ENCODE data around the gene FARS2.

DNA sequence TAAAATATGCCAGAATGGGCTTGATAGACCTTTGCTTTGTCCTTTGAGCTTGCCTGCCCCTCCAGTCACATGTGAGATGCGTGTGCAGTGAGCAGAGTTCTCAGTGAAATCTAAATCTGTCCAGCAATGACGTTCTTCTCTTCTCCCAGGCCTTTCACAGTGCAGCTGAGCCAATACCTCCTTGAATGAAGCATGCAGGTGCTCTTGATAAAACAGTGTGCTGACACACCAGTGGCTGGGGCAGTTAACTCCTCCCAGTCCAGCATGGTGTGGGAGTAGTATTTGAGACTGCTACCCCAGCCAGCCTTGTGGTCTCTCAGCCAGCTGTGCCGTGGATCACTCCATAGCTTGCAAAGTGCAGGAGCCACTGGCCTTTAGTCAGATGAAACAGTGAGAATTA is 240.5 kb downstream of the FARS2 start:
- TF ChIP-seq, protein P1, sequence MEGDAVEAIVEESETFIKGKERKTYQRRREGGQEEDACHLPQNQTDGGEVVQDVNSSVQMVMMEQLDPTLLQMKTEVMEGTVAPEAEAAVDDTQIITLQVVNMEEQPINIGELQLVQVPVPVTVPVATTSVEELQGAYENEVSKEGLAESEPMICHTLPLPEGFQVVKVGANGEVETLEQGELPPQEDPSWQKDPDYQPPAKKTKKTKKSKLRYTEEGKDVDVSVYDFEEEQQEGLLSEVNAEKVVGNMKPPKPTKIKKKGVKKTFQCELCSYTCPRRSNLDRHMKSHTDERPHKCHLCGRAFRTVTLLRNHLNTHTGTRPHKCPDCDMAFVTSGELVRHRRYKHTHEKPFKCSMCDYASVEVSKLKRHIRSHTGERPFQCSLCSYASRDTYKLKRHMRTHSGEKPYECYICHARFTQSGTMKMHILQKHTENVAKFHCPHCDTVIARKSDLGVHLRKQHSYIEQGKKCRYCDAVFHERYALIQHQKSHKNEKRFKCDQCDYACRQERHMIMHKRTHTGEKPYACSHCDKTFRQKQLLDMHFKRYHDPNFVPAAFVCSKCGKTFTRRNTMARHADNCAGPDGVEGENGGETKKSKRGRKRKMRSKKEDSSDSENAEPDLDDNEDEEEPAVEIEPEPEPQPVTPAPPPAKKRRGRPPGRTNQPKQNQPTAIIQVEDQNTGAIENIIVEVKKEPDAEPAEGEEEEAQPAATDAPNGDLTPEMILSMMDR (IDR thresholded peaks at IDR 0.05 in 8 of 11, conservative IDR thresholded peaks at IDR 0.05 in 3 of 11), result no peak
- TF ChIP-seq POLR2A (IDR thresholded peaks at IDR 0.05), result no peak

All from spleen (tissue), 7 donors.